DND-41 (cell line): ENCODE results near the gene MYO1D.

Experiments
- CTCF ChIP-seq: IDR thresholded peaks from 2 replicates; pipeline ENCODE4 v1.5.1; 2012; ENCODE audit warnings: borderline replicate concordance, low read length, moderate library complexity, mild to moderate bottlenecking; ENCODE audit not compliant: poor library complexity, severe bottlenecking; ENCODE audit errors: extremely low read depth
- EZH2 ChIP-seq: IDR thresholded peaks from 3 replicates; pipeline ENCODE4 v1.6.1; 2012; ENCODE audit warnings: borderline replicate concordance, low read depth, mild to moderate bottlenecking, moderate library complexity, low read length, inconsistent platforms; ENCODE audit not compliant: severe bottlenecking

- no peak for TF ChIP-seq CTCF
- TF ChIP-seq EZH2: no peak
These were observed 384.7 kb downstream of the MYO1D start for GRCh38 chr17:32492264-32492589.
